ENCODE results near the gene DDX55.

DDX55 gene

GRCh38 chr12:123617144-123617543 lies 15.2 kb downstream of the DDX55 start:
- DNase-seq = no peak

GRCh38 chr12:123617580-123617979 lies 15.7 kb downstream of the DDX55 start:
- no peak for DNase-seq

- DNase-seq = no peak
These were observed 19.2 kb downstream of the DDX55 start for GRCh38 chr12:123621101-123621500.

- no peak for DNase-seq
These were observed 20.0 kb downstream of the DDX55 start for GRCh38 chr12:123621619-123622530.

- peak; percentile 97 to 98 for DNase-seq
These were observed 31.7 kb downstream of the DDX55 start, which contains the start of the genes EIF2B1 and GTF2H3 for GRCh38 chr12:123633379-123634141. TSS of gene EIF2B1 (minus strand) at chr12:123633686. CDS start at chr12:123633557, 129 bp downstream. TSS of gene GTF2H3 (plus strand) at chr12:123633829. CDS start at chr12:123633860, 31 bp downstream.

- DNase-seq = no peak
These were observed 32.3 kb downstream of the DDX55 start for GRCh38 chr12:123634142-123634561.

GRCh38 chr12:123643911-123644310 lies 42.0 kb downstream of the DDX55 start:
- DNase-seq = no peak

- no peak for DNase-seq
These were observed 43.5 kb downstream of the DDX55 start for GRCh38 chr12:123645380-123645779.

GRCh38 chr12:123645878-123646277 lies 44.0 kb downstream of the DDX55 start:
- DNase-seq = no peak

- DNase-seq = no peak
These were observed 46.5 kb downstream of the DDX55 start for GRCh38 chr12:123648401-123648800.

- no peak for DNase-seq
These were observed 52.3 kb downstream of the DDX55 start for GRCh38 chr12:123654129-123654701.

GRCh38 chr12:123655420-123655819 lies 53.5 kb downstream of the DDX55 start:
- DNase-seq = no peak

- no peak for DNase-seq
These were observed 54.5 kb downstream of the DDX55 start for GRCh38 chr12:123656392-123656791.

GRCh38 chr12:123657211-123657610 lies 55.3 kb downstream of the DDX55 start:
- no peak for DNase-seq

GRCh38 chr12:123659996-123660727 lies 58.3 kb downstream of the DDX55 start:
- DNase-seq = no peak

- DNase-seq = no peak
These were observed 65.9 kb downstream of the DDX55 start for GRCh38 chr12:123667771-123668170.
